ENCODE data around the gene ZNF750.

Gene ZNF750

DNA sequence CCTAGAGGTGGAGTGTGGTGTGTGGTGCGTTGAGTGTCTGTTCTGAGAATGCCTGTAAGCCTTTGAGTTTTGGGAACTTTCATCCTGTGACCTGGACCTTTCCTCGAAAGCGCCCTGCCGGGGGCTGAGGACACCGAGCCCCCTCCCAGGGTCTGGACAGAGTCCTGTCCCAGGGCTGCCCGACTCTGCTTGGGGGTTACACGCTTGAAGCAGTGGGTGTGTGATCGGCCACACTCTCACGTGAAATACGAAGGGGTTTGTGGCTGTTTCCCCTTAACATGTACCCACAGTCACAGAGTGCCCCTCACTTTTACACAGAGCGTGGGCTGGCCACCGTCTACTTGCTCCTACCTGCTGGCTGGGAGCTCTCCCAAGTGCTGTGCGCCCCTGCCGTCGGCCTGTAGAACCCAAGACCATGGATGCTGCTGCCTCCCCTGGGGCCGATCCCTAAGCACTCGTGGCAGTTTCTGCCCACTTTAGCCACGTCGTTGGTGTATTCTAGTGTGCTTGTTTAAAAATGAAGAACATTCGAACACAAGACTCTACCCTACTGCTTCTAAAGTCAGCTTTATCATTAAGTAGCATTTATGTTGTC lies 6.8 kb downstream of the ZNF750 start:
- no peak for DNase-seq

DNA sequence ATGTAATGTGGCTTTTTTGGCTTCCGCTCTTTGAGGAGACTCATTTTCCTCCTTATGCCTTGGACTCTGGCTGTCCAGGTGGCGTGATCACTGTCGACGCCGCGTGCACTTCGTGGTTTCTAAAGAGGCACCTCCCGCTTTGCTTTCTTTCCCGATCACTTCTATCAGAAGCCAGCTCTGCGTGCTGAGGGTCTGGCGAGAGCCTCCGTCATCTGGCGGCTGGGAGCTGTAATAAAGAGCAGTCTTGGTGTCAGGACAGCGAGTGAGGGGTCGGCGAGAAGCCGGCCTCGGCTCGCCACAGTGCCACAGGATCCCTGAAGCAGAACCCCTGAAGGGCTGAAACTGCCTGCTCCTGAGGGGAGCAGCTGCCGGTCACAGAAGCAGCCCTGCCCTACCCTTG lies 7.4 kb downstream of the ZNF750 start:
- DNase-seq = no peak

DNA sequence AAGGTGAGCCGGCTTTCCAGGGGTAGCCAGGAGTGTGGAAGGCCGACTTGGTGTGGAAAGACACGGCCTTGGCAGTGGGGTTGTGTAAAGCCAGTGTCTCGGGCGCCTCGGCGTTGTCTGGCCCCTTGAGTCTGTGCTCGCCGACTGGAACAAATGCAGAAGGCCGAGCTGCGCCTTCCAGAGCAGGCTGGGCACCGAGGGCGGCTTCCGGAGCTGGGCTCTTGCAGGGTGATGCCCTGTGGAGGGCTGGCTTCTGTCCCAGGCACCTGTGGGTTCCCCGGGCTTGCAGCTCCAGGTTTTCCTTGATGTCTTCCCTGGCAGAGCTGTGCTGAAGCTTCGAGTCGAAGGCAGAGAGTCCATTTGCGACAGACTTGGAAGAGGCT lies 8.0 kb downstream of the ZNF750 start:
- no peak for DNase-seq

DNA sequence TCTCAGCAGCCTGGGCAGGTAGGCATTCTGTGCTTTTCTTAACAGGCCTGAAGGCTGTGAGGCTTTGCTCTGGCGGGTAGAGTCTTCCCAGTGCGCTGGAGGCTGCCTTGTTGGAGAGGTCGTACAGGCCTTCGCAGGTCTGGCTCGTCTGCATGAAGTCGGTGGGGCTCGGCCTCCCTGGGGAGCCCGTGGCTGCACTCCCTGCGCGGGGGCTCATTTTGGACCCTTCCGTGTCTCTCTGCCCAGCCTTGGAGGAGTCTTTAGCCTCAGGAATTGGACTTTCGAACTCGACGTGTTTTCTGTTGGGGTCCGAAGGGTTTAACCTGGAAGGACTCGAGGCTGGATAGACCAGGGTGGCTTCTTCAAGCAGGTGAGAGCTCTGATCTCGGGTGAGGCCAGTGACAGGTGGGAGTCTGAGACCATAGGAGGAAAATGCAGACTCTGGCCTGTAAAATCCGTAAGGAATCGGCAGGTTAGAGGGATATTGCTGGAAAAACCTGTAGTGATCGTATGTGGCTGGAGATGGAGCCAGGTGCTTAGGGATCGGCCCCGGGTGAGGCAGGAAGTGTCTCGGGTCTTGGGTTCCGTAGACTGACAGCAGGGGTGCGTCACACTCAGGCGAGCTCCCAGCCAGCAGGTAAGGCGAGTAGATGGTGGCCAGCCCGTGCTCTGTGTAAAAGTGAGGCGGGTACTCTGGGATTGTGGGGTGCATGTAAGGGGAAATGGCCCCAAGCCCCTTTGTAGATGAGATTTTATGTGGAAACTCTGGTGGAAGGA lies 8.6 kb downstream of the ZNF750 start:
- DNase-seq = no peak

DNA sequence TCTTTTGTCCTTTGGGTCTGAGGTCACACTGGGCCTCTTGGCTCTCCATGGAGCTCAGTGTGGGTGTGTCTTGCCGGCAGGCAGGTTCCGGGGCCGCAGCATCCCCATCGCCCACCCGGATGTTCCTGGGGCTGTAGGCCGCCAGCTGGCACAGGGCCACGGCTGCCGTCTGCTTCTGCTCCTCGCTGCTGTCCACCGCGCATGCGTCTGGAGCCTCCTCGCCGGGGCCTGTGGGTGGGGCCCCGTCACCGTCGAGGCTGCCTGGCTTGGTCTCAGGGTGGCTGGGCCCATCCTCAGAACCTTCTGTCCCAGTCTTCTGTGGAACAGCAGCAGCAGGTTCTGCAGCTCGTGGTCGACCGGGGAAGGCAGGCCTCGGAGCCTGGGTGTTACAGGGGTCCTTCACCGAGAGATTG lies 9.6 kb downstream of the ZNF750 start:
- DNase-seq = peak; percentile 36

DNA sequence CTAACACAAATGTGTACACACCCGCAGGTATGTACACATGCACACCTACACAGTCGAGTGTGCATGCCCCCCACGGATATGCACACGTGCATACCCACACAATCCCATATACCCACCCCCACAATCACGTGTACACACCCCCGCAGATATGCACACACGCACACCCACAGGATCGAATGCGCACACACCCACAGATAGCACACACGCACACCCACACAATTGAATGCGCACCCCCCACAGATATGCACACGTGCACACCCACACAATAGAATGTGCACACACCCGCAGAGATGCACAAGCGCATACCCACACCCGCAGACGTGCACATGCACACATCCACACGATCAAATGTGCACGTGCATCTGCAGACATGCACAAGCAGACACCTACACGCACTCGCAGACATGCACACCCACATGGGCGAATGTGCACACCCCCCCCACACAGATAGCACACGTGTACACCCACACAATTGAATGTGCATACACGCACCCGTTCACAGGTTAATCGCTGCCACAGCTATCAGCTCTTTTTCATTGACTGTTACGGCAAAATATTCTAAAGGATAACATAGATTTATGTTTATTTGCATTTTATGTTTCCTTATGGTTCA lies 10.8 kb downstream of the ZNF750 start:
- DNase-seq = no peak

DNA sequence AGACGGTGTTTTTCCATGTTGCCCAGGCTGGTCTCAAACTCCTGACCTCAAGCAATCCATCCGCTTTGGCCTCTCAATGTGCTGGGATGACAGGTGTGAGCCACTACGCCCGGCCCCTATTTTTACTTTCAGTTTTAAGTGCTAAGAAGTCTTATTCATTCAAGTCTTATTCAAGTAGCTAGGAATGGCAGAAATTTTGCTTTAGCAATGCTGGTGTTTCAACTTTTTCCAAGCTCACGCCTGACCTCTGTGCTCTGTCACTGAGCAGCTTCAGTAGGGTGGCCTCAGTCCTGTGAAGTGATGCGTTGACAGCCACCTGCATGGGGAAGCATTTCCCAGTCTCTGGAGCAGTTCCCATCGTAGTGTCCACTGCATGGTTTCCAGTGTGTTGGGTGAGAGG lies 12.9 kb downstream of the ZNF750 start:
- no peak for DNase-seq

DNA sequence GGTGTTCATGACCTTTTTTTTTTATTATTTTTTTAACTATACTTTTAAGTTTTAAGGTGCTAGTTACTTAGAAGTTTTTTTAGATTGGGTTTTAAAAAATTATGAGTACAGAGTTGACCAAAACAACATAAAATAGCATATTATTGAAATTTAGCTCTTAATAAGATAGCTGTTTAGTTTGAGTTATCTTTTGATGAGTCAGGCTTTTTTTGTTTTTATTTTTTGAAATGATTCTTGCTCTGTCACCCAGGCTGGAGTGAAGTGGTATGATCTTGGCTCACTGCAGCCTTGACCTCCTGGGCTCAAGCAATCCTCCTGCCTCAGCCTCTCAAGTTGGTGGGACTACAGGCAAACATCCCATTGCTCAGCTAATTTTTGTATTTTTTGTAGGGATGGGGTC lies 13.6 kb downstream of the ZNF750 start:
- no peak for DNase-seq

DNA sequence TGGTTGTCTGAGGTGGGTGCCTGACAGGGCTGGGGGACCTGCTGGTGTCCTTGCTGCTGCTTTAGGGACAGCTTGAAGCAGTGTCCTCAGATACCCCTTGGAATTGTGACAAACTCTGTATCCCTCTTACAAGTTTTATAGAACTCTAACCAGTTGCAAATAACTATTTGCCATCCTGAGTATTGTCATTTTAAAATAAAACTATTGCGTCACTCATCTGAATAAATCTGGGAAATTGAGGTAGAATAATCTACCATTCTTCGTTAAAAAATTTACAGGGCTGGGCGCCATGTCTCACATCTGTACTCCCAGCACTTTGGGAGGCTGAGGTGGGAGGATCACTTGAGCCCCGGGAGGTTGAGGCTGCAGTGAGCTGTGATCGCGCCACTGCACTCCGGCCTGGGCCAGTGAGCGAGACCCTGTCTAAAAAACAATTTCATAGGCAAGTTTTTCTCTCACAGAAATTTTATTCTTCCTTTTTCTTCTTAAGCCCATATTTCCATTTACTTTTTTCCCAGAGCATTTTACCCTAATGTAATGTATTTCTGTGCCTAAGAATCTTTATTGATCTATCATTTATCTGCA lies 14.2 kb downstream of the ZNF750 start:
- DNase-seq = no peak

DNA sequence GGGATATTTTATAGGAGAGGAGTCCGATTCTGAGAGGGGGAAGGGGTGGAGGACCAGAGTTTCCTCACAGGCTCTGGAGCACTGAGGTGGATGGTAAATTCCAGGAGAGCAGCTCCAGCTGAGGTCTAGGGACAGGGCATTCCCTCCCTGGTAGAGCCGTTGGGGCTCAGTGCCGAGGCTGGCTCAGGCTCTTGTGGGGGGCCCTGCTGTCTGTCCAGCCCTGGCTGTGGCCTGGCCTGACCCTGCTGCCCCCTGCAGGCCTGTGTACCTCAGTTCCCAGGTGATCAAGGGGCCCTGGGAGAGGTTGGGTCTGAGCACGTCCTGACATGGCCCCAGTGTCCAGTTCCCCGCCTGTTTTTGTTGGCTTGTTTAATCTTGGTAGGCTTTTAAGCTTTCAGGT lies 16.8 kb downstream of the ZNF750 start:
- no peak for DNase-seq

DNA sequence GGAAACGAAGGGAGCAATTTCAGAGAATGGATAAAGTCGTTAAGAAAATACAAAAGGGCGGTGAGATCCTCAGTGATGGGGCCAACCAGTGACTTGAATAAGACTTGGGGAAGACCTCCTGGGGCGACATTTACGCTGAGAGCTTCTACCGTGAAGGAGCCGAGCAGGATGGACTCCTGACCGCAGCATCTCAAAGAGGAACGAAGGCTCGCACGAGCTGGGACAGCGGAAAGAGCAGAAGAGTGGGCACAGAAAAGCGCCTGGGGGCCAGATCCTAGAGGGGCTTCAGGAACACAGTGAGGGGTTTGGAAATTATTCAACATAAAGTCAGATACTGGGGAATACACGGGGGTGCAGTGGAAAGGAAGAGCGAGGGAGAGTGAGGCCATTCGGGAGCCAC lies 17.5 kb downstream of the ZNF750 start:
- DNase-seq = no peak

DNA sequence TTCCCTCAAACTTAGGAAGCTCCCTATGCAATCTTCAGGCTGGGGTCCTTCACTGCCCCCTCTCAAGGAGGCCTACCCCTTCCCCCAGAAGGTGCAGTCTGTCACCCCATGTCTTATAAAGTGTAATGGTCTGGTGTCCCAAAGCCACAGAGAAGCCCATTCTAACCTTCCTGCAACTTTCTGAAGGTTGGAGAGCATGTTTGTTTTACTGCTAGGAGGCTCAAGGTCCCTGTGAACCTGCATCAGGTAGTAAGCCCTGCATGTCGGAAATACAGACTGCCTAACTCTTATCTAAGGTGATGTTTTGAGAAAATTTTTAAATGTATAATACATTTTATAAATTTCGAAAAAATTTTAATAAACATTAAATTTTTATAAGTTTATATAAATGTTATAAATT lies 18.3 kb downstream of the ZNF750 start:
- DNase-seq = no peak

DNA sequence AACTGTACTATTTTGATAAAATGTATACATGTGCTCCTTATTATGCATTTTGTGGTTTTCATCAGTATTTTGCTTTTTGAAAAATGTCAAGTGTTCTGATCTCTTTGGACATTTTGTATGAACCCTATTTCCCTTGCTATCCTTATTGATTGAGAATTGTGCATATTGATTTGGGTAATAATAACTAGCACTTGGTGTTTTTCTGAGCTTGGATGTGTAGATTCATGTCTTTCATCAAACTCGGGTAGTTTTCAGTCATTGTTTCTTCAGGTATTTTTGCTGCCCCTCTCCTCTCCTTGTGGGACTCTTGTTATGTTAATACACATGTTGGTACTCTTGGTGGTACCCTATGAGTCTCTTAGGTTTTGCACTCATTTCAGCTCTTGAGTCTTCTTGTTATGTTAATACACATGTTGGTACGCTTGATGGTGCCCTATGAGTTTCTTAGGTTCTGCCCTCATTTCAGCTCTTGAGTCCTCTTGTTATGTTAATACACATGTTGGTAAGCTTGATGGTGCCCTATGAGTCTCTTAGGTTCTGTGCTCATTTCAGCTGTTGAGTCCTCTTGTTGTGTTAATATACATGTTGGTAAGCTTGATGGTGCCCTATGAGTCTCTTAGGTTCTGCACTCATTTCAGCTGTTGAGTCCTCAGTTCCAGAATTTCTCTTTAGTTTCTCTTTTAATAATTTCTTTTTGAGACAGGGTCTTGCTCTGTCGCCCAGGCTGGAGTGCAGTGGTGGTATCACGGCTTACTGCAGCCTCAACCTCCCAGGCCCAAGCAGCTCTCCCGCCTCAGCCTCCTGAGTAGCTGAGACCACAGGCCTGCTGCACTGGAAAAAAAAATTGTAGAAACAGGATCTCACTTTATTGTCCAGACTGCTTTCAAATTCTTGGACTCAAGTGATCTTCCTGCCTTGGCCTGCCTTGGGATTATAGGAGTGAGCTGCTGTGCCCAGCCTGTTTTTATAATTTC lies 19.3 kb downstream of the ZNF750 start:
- DNase-seq = no peak

DNA sequence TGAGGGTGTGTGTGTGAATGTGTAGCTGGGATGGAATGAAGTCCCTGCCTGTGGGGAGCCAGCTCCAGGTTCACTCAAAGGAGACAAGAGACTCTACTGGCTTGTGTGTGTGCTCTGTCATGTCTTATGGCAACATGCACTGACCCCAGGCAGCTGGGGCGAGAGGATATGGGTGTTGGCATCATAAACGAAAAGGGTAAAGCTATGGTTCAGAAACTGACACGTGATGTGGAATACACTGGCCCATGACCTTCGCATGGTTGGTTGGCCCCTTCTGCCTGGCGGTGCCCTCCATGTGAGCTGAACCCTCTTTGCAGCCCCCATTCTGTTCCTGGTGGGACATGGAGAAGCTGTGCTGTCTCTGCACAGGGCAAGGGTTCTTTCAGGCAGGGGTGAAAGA lies 21.9 kb downstream of the ZNF750 start:
- DNase-seq = no peak

DNA sequence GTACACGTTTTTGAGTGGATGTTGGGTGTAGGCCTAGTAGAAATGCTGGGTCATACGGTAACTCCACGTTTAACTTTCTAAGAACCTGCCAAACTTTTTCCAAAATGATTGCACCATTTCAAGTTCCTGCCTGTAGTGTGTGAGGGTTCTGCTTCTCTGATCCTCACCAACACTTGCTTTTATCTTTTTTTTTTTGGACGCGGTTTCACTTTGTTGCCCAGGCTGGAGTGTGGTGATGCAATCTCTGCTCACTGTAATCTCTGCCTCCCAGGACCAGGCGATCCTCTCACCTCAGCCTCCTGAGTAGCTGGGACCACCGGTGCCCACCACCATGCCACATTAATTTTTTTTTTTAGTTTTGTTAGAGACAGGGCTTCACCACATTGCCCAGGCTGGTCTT lies 23.5 kb downstream of the ZNF750 start:
- DNase-seq = no peak

DNA sequence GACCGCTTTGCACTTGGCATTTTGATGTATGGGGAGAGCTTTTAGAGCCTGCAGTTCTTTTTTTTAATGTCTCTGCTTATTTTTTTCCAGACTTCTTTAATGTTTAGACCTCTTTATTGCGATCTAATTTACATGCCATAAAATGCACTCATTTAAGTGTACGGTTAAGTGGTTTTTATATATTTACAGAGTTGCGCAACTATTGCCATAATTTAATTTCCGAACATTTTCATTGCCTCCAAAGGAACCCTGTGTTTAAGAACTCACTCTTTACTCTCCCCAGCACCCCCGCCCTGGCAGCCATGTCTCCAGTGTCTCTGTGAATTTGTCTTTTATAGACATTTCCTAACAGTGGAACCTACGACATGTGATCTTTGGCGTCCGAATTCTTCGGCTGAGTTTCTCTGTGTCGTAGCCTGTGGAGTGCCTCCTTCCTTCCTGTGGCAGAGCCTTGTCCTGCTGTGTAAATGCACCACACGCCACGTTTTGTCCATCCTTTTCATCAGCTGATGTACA lies 24.0 kb downstream of the ZNF750 start:
- DNase-seq = no peak

DNA sequence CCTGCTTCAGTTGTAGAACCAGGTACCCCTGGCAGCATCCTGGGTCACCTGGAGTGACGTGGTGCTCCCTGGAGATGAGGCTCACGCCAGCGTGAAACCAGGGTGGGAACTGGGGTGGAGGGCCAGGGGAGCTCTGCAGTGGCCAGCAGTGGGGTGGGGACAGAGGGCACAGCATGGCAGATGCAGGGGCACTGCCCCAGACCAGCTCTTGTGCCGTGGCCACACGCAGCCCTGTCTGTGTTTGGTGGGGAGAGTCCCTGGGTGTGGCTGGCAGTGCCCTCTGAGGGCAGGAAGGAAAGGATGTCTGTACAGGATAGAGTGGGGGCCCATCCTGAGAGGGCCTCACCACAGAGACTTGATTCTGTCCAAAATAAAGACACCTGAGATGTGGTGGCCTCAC lies 24.5 kb downstream of the ZNF750 start:
- no peak for DNase-seq

DNA sequence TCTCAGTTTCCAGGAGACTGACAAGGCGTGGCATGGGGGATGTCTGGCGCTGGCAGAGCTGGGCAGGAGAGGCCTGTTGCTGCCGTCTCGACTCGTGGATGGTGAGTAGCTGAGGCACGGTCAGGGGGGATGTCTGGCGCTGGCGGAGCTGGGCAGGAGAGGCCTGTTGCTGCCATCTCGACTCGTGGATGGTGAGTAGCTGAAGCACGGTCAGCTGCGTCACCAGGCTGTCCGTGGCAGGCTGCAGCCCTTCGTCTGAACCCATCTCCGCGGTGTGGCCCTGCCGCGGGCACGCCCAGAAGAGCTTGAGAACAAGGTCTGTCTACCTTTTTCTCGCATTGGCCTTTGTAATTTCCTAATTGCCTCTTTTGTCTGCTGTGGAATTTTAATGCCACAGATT lies 25.0 kb downstream of the ZNF750 start:
- DNase-seq = no peak

DNA sequence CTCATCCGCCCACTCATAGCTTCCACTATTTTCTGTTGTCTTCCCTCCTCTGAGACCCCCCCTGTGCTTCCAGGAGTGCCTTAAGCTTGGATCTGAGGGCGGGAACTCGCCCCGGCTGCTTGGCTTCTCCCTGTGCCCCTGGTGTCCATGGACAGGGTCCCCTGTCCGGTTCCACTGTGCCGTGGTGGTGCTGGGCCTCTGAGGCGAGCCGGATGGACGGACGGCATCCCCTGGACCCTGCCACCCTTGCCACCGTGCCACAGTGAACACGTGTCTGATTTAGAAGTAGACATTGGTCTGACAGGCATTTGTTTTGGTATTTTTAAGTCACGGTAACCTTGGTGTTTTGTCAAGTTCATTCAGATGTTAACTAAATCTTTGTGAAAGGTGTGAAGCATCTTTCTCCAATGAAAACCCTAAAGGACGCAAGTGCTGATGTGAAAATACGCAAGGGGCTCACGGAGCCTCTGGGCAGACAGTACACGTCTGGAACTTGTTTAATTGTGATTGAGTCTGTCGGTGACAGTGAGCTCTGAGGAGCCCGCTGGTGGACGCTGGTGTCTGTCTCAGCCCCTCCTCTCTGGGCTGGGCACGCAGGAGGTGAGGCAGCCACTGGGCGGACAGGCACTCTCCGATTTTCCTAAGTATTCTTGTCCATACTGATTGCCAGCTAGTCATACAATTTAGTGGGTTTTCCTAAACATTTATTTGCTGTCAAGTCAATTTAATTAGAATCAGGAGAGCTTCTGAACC lies 26.3 kb downstream of the ZNF750 start:
- DNase-seq = no peak

DNA sequence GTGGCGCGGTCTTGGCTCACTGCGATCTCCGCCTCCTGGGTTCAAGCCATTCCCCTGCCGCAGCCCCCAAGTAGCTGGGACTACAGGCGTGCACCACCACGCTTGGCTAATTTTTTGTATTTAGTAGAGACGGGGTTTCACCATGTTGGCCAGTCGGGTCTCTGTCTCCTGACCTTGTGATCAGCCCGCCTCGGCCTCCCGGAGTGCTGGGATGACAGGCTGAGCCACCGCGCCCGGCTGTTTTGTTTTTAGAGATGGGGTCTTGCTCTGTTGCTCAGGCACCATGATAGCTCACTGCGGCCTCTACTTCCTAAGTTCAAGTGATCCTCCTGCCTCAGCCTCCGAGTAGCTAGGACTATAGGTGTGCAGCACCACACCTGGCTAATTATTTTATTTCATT lies 27.2 kb downstream of the ZNF750 start:
- no peak for DNase-seq

DNA sequence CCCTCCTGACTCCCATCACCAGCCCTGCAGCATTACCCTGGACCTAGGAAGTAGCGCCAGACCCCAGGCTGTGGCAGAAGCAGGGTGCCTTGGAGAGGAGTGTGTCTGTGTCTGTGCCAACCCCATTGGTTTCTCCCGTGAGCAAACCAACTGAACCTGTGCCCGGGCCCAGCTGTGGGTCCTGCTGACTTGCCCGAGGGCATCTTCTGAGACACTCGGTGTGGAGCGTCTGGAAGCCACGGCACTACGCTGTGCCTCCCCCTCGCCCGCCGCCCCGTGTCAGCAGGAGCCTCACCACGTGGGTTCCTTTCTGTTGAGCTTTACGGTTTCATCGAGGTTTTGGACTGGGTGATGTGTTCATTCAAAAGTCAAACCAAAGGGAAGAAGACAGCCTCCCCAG lies 27.8 kb downstream of the ZNF750 start:
- no peak for DNase-seq
